ENCODE measurements around the gene CKS2.

The CKS2 gene

DNA sequence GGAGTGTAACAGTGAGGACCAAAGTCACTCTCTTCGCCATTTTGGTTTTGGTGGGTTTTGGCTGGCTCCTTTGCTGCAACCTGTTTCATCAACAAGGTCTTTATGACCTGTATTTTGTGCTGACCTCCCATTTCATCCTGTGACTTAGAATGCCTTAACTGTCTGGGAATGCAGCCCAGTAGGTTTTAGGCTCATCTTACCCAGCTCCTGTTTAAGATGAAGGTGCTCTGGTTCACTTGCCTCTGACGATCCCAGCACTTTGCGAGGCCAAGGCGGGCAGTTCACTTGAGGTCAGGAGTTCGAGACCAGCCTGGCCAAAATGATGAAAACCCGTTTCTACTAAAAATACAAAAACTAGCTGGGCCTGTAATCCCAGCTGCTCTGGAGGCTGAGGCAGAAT is 1.8 kb upstream of the CKS2 start:
- TF ChIP-seq, protein P1, sequence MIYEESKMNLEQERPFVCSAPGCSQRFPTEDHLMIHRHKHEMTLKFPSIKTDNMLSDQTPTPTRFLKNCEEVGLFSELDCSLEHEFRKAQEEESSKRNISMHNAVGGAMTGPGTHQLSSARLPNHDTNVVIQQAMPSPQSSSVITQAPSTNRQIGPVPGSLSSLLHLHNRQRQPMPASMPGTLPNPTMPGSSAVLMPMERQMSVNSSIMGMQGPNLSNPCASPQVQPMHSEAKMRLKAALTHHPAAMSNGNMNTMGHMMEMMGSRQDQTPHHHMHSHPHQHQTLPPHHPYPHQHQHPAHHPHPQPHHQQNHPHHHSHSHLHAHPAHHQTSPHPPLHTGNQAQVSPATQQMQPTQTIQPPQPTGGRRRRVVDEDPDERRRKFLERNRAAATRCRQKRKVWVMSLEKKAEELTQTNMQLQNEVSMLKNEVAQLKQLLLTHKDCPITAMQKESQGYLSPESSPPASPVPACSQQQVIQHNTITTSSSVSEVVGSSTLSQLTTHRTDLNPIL (CRISPR knock-in tag; IDR thresholded peaks at IDR 0.05; ENCODE audit: low read depth) = no peak
- TF ChIP-seq ARNTL (CRISPR knock-in tag; IDR thresholded peaks at IDR 0.05; ENCODE audit: borderline replicate concordance, low read depth) (no peak), ZFP3 (CRISPR knock-in tag; IDR thresholded peaks at IDR 0.05) (no peak), BACH2 (CRISPR knock-in tag; IDR thresholded peaks at IDR 0.05; ENCODE audit: borderline replicate concordance) (no peak), ZNF565 (CRISPR knock-in tag; conservative IDR thresholded peaks at IDR 0.05; ENCODE audit: low read depth) (no peak), TOX (CRISPR knock-in tag; IDR thresholded peaks at IDR 0.05; ENCODE audit: borderline replicate concordance) (no peak), ISL1 (CRISPR knock-in tag; IDR thresholded peaks at IDR 0.05) (no peak), ZFP30 (CRISPR knock-in tag; IDR thresholded peaks at IDR 0.05) (no peak), CSDC2 (CRISPR knock-in tag; IDR thresholded peaks at IDR 0.05) (no peak), PPARA (CRISPR knock-in tag; IDR thresholded peaks at IDR 0.05; ENCODE audit: borderline replicate concordance) (no peak)
- TF ChIP-seq, protein P2, sequence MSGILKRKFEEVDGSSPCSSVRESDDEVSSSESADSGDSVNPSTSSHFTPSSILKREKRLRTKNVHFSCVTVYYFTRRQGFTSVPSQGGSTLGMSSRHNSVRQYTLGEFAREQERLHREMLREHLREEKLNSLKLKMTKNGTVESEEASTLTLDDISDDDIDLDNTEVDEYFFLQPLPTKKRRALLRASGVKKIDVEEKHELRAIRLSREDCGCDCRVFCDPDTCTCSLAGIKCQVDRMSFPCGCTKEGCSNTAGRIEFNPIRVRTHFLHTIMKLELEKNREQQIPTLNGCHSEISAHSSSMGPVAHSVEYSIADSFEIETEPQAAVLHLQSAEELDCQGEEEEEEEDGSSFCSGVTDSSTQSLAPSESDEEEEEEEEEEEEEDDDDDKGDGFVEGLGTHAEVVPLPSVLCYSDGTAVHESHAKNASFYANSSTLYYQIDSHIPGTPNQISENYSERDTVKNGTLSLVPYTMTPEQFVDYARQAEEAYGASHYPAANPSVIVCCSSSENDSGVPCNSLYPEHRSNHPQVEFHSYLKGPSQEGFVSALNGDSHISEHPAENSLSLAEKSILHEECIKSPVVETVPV (CRISPR knock-in tag; IDR thresholded peaks at IDR 0.05) = no peak

DNA sequence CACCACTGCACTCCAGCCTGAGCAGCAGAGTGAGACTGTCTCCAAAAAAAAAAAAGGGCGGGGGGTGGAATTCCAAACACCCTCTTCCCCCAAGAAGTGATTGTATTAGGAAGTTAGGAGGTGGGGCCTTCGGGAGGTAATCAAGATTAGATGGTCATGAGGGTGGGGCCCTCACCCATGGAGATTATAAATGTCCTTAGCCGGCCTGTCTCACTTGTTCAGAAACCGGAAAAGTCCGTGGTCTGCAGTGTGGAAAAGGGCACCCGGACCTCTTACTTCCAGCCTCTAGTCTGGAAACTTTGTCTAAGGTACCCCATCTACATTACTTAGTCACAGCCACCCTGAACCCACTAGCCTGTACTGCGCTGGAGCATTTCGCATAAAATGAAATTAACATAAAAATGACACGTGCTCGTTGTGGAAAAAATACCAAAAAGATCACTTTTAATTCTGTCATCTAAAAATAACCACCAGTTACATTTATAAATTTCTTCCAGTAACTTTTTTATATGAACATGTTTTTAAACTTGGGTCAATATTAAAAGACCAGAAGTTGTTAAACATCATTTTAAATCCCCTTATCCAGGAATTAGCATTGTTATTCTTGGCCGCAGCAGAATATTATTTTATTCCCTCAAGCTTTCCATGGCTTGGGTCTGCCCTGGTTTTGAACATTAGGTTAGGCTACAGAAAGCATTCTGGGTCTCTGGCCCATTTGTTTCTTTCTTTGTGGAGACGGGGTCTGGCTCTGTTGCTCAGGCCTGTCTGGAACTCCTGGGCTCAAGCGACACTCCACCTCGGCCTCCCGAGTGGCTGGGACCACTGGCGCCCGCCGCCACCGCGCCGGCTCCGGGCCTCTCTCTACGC is 1.2 kb upstream of the CKS2 start:
- no peak for TF ChIP-seq SNAI2 (CRISPR knock-in tag; IDR thresholded peaks at IDR 0.05)
- TF ChIP-seq, protein P1 (CRISPR knock-in tag; IDR thresholded peaks at IDR 0.05; ENCODE audit: low read depth) = 0 out of 2 replicates have a peak, but pooled peaks have one; percentile 19
- ATAC-seq = no peak

More for the DNA sequence above, 1.8 kb upstream of the CKS2 start:
- ATAC-seq = no peak

DNA sequence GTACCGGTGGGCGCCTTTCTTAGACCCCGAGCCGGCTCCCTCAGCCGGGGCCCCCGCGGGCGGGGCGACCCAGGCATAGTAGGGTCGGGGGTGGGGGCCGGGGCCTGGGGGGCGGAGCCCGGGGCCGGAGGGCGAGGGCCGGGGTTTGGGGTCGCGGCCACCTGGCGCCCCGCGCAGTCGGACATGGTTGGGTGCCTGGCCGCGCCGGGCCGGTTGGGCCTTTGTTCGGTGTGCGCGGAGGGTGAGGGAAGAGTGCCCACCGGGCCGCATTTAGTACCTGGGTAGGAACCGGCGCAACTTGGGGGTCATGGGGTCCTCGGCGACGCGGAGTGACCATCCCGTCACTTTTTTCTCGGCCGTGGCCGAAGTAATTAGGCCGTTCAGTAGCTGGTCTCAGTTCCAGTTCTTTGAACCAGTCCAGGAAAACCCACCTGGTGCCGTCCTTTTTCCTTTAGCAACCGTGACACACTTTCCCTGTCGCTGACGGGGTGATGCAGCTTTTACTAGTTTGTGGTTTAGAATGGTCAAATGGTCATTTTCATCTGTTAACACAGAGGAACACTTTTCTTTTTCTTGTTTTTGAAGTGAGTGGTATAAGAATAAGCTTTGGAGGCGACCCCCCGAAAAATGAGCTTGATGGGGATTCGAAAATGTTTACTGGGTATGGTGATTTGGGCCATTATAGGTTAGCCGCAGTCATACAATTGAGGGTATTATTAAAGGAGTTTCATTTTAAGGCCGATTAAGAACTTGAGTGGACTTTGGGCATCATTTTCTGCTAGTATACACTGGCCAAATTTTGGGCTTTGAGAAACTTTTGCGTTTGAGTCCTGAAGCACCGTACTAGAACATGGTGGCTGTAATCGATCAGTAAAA is 589 bp downstream of the CKS2 start:
- no peak for TF ChIP-seq ZNF8 (CRISPR knock-in tag; IDR thresholded peaks at IDR 0.05)
- TF ChIP-seq, protein P2 (CRISPR knock-in tag; IDR thresholded peaks at IDR 0.05) = no peak
- TF ChIP-seq, protein P3, sequence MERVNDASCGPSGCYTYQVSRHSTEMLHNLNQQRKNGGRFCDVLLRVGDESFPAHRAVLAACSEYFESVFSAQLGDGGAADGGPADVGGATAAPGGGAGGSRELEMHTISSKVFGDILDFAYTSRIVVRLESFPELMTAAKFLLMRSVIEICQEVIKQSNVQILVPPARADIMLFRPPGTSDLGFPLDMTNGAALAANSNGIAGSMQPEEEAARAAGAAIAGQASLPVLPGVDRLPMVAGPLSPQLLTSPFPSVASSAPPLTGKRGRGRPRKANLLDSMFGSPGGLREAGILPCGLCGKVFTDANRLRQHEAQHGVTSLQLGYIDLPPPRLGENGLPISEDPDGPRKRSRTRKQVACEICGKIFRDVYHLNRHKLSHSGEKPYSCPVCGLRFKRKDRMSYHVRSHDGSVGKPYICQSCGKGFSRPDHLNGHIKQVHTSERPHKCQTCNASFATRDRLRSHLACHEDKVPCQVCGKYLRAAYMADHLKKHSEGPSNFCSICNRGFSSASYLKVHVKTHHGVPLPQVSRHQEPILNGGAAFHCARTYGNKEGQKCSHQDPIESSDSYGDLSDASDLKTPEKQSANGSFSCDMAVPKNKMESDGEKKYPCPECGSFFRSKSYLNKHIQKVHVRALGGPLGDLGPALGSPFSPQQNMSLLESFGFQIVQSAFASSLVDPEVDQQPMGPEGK (CRISPR knock-in tag; IDR thresholded peaks at IDR 0.05; ENCODE audit: borderline replicate concordance) = no peak
- TF ChIP-seq ARNTL (CRISPR knock-in tag; IDR thresholded peaks at IDR 0.05; ENCODE audit: borderline replicate concordance, low read depth) = no peak
- TF ChIP-seq OSR1 (CRISPR knock-in tag; IDR thresholded peaks at IDR 0.05) = no peak
- TF ChIP-seq BACH2 (CRISPR knock-in tag; IDR thresholded peaks at IDR 0.05; ENCODE audit: borderline replicate concordance) = no peak
- no peak for TF ChIP-seq PPARA (CRISPR knock-in tag; IDR thresholded peaks at IDR 0.05; ENCODE audit: borderline replicate concordance)
- TF ChIP-seq TCF4 (CRISPR knock-in tag; IDR thresholded peaks at IDR 0.05; ENCODE audit: borderline replicate concordance) = no peak
- no peak for TF ChIP-seq ZNF70 (CRISPR knock-in tag; IDR thresholded peaks at IDR 0.05)
- TF ChIP-seq, protein P1 (CRISPR knock-in tag; IDR thresholded peaks at IDR 0.05; ENCODE audit: low read depth) = no peak
- no peak for TF ChIP-seq ESRRG (CRISPR knock-in tag; IDR thresholded peaks at IDR 0.05)
- no peak for TF ChIP-seq ISL1 (CRISPR knock-in tag; IDR thresholded peaks at IDR 0.05)
- peak; percentile 3 for ATAC-seq

All from SK-N-SH treated with all-trans-retinoic acid at 6 μM for 48 hours (cell line).